ENCODE data around the gene GAB4.

The GAB4 gene

DNA sequence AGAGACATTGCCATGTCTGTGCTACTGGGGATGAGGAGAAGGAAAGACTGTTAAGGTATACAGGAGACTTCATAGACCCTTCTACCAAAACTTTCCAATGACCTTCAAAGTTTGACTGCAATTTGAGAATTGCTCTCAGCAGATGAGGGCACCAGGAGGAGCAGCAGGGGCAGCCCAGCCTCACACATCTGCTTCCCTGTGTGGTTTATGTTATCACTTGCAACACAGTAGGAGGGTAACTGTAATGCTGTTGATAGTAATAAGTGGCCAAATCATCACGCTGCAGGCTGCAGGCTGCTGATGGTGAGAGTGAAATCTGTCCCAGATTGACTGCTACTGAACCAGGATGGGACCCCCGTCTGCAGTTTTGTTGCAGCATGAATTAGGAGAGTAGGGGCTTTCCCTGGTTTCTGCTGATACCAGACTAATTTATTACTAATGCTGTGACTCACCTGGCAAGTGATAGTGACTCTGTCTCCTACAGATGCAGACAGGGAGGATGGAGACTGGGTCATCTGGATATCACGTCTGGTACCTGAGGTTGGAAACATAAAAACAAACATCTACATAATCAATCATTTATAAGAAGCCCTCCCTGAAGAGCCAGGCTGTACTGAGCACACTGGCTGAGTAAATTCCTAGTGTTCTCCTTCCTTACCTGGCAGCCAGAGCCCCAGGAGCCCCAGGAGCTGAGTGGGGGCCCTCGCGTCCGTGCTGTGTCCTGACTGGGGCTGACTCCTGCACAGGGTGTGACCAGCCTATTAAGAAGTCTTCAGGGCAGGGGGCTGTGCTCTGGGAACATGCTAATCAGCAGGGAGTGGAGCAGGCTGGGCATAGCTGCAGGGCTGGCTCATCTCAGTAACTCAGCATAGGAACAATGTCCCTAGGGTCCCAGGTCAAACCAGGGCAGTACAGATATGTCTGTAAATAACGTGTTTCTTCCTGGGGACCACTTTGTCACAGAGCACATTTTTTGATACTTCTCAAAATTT lies 74.4 kb downstream of the GAB4 start:
- Histone ChIP-seq H2AFZ (ENCODE audit: low read length) (no peak overlapping the region), H3K4me2 (ENCODE audit: low read depth, low read length, poor library complexity, severe bottlenecking) (no peak overlapping the region), H3K9me3 (ENCODE audit: insufficient read depth, low read depth, low read length) (no peaks in the 10 kb centered on the region), H3K9me2 (replicated peaks; ENCODE audit: low read depth, low read length) (no peaks in the 10 kb centered on the region), H3K4me1 (ENCODE audit: insufficient read depth, low read length, poor library complexity, severe bottlenecking) (no peaks in the 10 kb centered on the region), H4K20me1 (ENCODE audit: insufficient read depth, low read length, poor library complexity, severe bottlenecking) (no peaks in the 10 kb centered on the region), H3F3A (ENCODE audit: low read depth) (no peaks in the 10 kb centered on the region), H3K4me3 (ENCODE audit: low read length, poor library complexity, severe bottlenecking) (no peak overlapping the region), H3K79me2 (ENCODE audit: insufficient read depth, low read length) (no peaks in the 10 kb centered on the region), H3K36me3 (ENCODE audit: insufficient read depth, low read length) (no peaks in the 10 kb centered on the region), H3K27me3 (ENCODE audit: insufficient read depth, low read length, poor library complexity, severe bottlenecking) (no peaks in the 10 kb centered on the region), H3K9ac (ENCODE audit: low read depth, low read length, poor library complexity, severe bottlenecking) (no peak overlapping the region)
- TF ChIP-seq EZH2phosphoT487 (IDR thresholded peaks at IDR 0.05; ENCODE audit: borderline replicate concordance): no peak
- TF ChIP-seq CTCF (conservative IDR thresholded peaks at IDR 0.05; ENCODE audit: low read length): peak; percentile 48

DNA sequence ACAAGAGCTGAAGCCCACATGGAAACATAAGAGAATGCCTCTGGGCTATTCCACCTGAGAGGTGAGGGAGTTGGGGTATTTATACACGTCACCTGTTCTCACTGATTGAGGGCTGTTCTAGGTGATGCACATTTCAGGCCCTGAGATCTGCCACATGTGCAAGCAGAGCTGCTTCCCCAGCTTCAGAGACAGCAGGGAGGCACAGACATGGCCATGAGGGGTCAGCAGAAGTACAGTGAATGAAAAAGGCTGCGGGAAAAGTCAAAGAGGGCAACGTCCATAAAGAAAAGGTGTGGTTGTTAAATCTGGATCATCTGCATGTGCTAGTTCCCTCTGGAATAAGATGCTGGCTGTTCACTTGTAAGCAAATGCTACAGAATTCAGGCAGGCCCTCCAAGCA lies 75.4 kb downstream of the GAB4 start:
- H3K9me2 ChIP-seq (replicated peaks; ENCODE audit: low read depth, low read length): no peaks in the 10 kb centered on the region
- no peaks in the 10 kb centered on the region for H3K79me2 ChIP-seq (ENCODE audit: insufficient read depth, low read length)
- no peaks in the 10 kb centered on the region for H3F3A ChIP-seq (ENCODE audit: low read depth)
- H3K27me3 ChIP-seq (ENCODE audit: insufficient read depth, low read length, poor library complexity, severe bottlenecking): no peaks in the 10 kb centered on the region
- H4K20me1 ChIP-seq (ENCODE audit: insufficient read depth, low read length, poor library complexity, severe bottlenecking): no peaks in the 10 kb centered on the region
- no peak overlapping the region for H3K9ac ChIP-seq (ENCODE audit: low read depth, low read length, poor library complexity, severe bottlenecking)
- no peaks in the 10 kb centered on the region for H3K36me3 ChIP-seq (ENCODE audit: insufficient read depth, low read length)
- H3K9me3 ChIP-seq (ENCODE audit: insufficient read depth, low read depth, low read length): no peaks in the 10 kb centered on the region
- no peak overlapping the region for H3K4me2 ChIP-seq (ENCODE audit: low read depth, low read length, poor library complexity, severe bottlenecking)
- H3K4me1 ChIP-seq (ENCODE audit: insufficient read depth, low read length, poor library complexity, severe bottlenecking): no peaks in the 10 kb centered on the region
- peak; percentile 81 for TF ChIP-seq CTCF (conservative IDR thresholded peaks at IDR 0.05; ENCODE audit: low read length)
- TF ChIP-seq EZH2phosphoT487 (IDR thresholded peaks at IDR 0.05; ENCODE audit: borderline replicate concordance): no peak
- H2AFZ ChIP-seq (ENCODE audit: low read length): no peak overlapping the region
- H3K4me3 ChIP-seq (ENCODE audit: low read length, poor library complexity, severe bottlenecking): no peak overlapping the region

DNA sequence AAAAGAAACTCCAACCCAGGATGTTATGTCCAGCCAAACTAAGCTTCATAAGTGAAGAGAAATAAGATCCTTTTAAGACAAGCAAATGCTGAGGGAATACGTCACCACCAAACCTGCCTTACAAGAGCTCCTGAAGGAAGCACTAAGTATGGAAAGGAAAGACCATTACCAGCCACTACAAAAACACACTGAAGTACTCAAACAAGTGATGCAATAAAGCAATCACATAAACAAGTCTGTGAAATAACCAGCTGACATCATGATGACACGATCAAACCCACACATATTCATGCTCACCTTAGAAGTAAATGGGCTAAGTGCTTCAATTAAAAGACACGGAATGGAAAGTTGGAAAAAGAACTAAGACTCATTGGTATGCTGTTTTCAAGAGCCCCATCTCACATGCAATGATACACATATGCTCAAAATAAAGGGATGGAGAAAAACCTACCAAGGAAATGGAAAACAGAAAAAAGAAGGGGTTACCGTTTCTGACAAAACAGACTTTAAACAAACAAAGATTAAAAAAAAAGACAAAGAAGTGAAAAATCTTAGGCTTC lies 82.5 kb downstream of the GAB4 start:
- H2AFZ ChIP-seq (ENCODE audit: low read length): no peak overlapping the region
- no peaks in the 10 kb centered on the region; the same call in 1 of the 2 replicates for H3K9me3 ChIP-seq (ENCODE audit: insufficient read depth, low read depth, low read length)
- no peaks in the 10 kb centered on the region for H3K9me2 ChIP-seq (replicated peaks; ENCODE audit: low read depth, low read length)
- no peaks in the 10 kb centered on the region for H3K79me2 ChIP-seq (ENCODE audit: insufficient read depth, low read length)
- H4K20me1 ChIP-seq (ENCODE audit: insufficient read depth, low read length, poor library complexity, severe bottlenecking): no peaks in the 10 kb centered on the region
- no peaks in the 10 kb centered on the region for H3F3A ChIP-seq (ENCODE audit: low read depth)
- H3K36me3 ChIP-seq (ENCODE audit: insufficient read depth, low read length): no peaks in the 10 kb centered on the region
- no peak overlapping the region for H3K4me3 ChIP-seq (ENCODE audit: low read length, poor library complexity, severe bottlenecking)
- peaks cover 15% of the 10 kb centered on the region for H3K4me1 ChIP-seq (ENCODE audit: insufficient read depth, low read length, poor library complexity, severe bottlenecking)
- H3K27me3 ChIP-seq (ENCODE audit: insufficient read depth, low read length, poor library complexity, severe bottlenecking): no peaks in the 10 kb centered on the region
- no peak overlapping the region for H3K4me2 ChIP-seq (ENCODE audit: low read depth, low read length, poor library complexity, severe bottlenecking)
- TF ChIP-seq EZH2phosphoT487 (IDR thresholded peaks at IDR 0.05; ENCODE audit: borderline replicate concordance) (no peak), CTCF (conservative IDR thresholded peaks at IDR 0.05; ENCODE audit: low read length) (no peak)
- no peak overlapping the region for H3K9ac ChIP-seq (ENCODE audit: low read depth, low read length, poor library complexity, severe bottlenecking)
